NB4 (cell line): ENCODE results near the gene PRKCG.

Experiments
- CTCF ChIP-seq: IDR thresholded peaks from one replicate; pipeline ENCODE4 v1.5.1; 2012; ENCODE audit warnings: low read depth, low read length
- MAX ChIP-seq: IDR thresholded peaks from 2 replicates; pipeline ENCODE4 v1.6.1; 2011; ENCODE audit warnings: low read depth, low read length
- MYC ChIP-seq: IDR thresholded peaks from 2 replicates; pipeline ENCODE4 v1.6.1; 2011; ENCODE audit warnings: low read depth, low read length

- no peak for TF ChIP-seq MAX
- no peak for TF ChIP-seq CTCF
- TF ChIP-seq MYC = no peak
These were observed 5.3 kb upstream of the PRKCG start for GRCh38 chr19:53876651-53877224.
